Measurements from ENCODE around the gene GLIS2. TPM values are rescaled to one million over a fixed set of nuclear protein-coding genes. Genes with fewer than 3 reads are reported as not detected.
"Not testable (repeated sequence)": the region's sequence is repeated elsewhere in the genome, so short reads cannot be mapped to it uniquely, and the experiment has no call there.

The GLIS2 gene
- total RNA-seq, 1 experiment from 2014 or later: 22.1 TPM

GRCh38 chr16:4339909-4340308 is 24.0 kb downstream of the GLIS2 start:
- no peak for TF ChIP-seq CTCF (IDR thresholded peaks at IDR 0.05; ENCODE audit: unreplicated experiment)
- intact Hi-C loops (cut with micrococcal nuclease; ENCODE audit: unreplicated experiment): no loop called here

GRCh38 chr16:4340443-4340842 is 24.6 kb downstream of the GLIS2 start:
- H3K36me3 Mint-ChIP-seq (ENCODE audit: insufficient read depth, unreplicated experiment): peaks cover 74% of the 10 kb centered on the region
- H3K9me3 Mint-ChIP-seq (ENCODE audit: low read depth, unreplicated experiment): no peaks in the 10 kb centered on the region
- no peak overlapping the region for H3K4me3 Mint-ChIP-seq (ENCODE audit: low read depth, unreplicated experiment)
- no peaks in the 10 kb centered on the region for H3K27me3 Mint-ChIP-seq (ENCODE audit: unreplicated experiment)
- no peak overlapping the region for H3K27ac Mint-ChIP-seq (ENCODE audit: unreplicated experiment)
- intact Hi-C loops (cut with micrococcal nuclease; ENCODE audit: unreplicated experiment): no loop called here
- H3K4me1 Mint-ChIP-seq (ENCODE audit: low read depth, unreplicated experiment): no peaks in the 10 kb centered on the region
- CTCF ChIA-PET: interaction anchor here (0.7 kb wide), 1 partner anchor 17 kb away, joined by 3 read pairs; no protein-coding TSS in a partner anchor
- TF ChIP-seq CTCF (IDR thresholded peaks at IDR 0.05; ENCODE audit: unreplicated experiment): no peak
- BruUV-seq (replicated peaks): no TSS peak
- no peak for DNase-seq

More at GRCh38 chr16:4339909-4340308, 24.0 kb downstream of the GLIS2 start:
- Mint-ChIP-seq H3K36me3 (ENCODE audit: insufficient read depth, unreplicated experiment) (peaks cover 74% of the 10 kb centered on the region), H3K27ac (ENCODE audit: unreplicated experiment) (no peak overlapping the region), H3K9me3 (ENCODE audit: low read depth, unreplicated experiment) (no peaks in the 10 kb centered on the region), H3K4me1 (ENCODE audit: low read depth, unreplicated experiment) (no peaks in the 10 kb centered on the region), H3K4me3 (ENCODE audit: low read depth, unreplicated experiment) (no peak overlapping the region), H3K27me3 (ENCODE audit: unreplicated experiment) (no peaks in the 10 kb centered on the region)
- DNase-seq: no peak
- no TSS peak for BruUV-seq (replicated peaks)
- CTCF ChIA-PET: no interaction called here

- CTCF ChIA-PET: interaction anchor here (0.9 kb wide), 1 partner anchor 13 kb away, joined by 3 read pairs; no protein-coding TSS in a partner anchor
- intact Hi-C loops (cut with micrococcal nuclease; ENCODE audit: unreplicated experiment): no loop called here
- no peak for DNase-seq
- no peak overlapping the region for H3K27ac Mint-ChIP-seq (ENCODE audit: unreplicated experiment)
- BruUV-seq (replicated peaks): no TSS peak
- H3K4me1 Mint-ChIP-seq (ENCODE audit: low read depth, unreplicated experiment): no peaks in the 10 kb centered on the region
- TF ChIP-seq CTCF (IDR thresholded peaks at IDR 0.05; ENCODE audit: unreplicated experiment): no peak
- no peak overlapping the region for H3K4me3 Mint-ChIP-seq (ENCODE audit: low read depth, unreplicated experiment)
- no peaks in the 10 kb centered on the region for H3K9me3 Mint-ChIP-seq (ENCODE audit: low read depth, unreplicated experiment)
- H3K27me3 Mint-ChIP-seq (ENCODE audit: unreplicated experiment): no peaks in the 10 kb centered on the region
- H3K36me3 Mint-ChIP-seq (ENCODE audit: insufficient read depth, unreplicated experiment): peaks cover 73% of the 10 kb centered on the region
Measured at GRCh38 chr16:4341250-4341649, 25.4 kb downstream of the GLIS2 start.

GRCh38 chr16:4342866-4343744 is 27.2 kb downstream of the GLIS2 start:
- no peak for DNase-seq
- Mint-ChIP-seq H3K27me3 (ENCODE audit: unreplicated experiment) (no peaks in the 10 kb centered on the region), H3K9me3 (ENCODE audit: low read depth, unreplicated experiment) (no peaks in the 10 kb centered on the region), H3K4me3 (ENCODE audit: low read depth, unreplicated experiment) (no peak overlapping the region), H3K36me3 (ENCODE audit: insufficient read depth, unreplicated experiment) (peaks cover 56% of the 10 kb centered on the region), H3K27ac (ENCODE audit: unreplicated experiment) (no peak overlapping the region), H3K4me1 (ENCODE audit: low read depth, unreplicated experiment) (peaks cover 3% of the 10 kb centered on the region)
- CTCF ChIA-PET: no interaction called here
- TF ChIP-seq CTCF (IDR thresholded peaks at IDR 0.05; ENCODE audit: unreplicated experiment): no peak
- intact Hi-C loops (cut with micrococcal nuclease; ENCODE audit: unreplicated experiment): no loop called here
- BruUV-seq (replicated peaks): no TSS peak

- H3K4me3 Mint-ChIP-seq (ENCODE audit: low read depth, unreplicated experiment); H3K4me1 Mint-ChIP-seq (ENCODE audit: low read depth, unreplicated experiment); DNase-seq; H3K27ac Mint-ChIP-seq (ENCODE audit: unreplicated experiment); BruUV-seq (replicated peaks); CTCF ChIA-PET; H3K27me3 Mint-ChIP-seq (ENCODE audit: unreplicated experiment); H3K9me3 Mint-ChIP-seq (ENCODE audit: low read depth, unreplicated experiment); intact Hi-C loops (cut with micrococcal nuclease; ENCODE audit: unreplicated experiment): not testable (repeated sequence)
- H3K36me3 Mint-ChIP-seq (ENCODE audit: insufficient read depth, unreplicated experiment): peaks cover 51% of the 10 kb centered on the region
Measured at GRCh38 chr16:4344300-4344982, 28.6 kb downstream of the GLIS2 start.
